ENCODE data around the gene PLB1.

DNA sequence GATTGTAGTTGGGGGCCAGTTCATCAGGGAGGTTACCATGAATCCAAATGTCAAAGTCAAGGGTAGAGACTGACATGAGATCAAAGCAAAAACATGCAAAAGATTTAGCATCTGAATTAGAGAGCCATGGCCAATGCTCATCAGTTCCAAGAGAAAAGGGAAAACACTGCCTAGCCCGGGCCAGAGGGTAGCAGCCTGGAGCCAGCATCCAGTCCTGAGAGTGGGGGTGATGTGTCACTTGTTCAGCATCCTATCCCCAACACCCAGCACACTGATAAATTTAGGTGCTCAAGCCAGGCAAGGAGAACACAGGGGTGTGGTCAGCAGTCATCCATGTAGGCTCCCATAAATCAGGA lies 178.8 kb downstream of the PLB1 start:
- TF ChIP-seq, protein P1, sequence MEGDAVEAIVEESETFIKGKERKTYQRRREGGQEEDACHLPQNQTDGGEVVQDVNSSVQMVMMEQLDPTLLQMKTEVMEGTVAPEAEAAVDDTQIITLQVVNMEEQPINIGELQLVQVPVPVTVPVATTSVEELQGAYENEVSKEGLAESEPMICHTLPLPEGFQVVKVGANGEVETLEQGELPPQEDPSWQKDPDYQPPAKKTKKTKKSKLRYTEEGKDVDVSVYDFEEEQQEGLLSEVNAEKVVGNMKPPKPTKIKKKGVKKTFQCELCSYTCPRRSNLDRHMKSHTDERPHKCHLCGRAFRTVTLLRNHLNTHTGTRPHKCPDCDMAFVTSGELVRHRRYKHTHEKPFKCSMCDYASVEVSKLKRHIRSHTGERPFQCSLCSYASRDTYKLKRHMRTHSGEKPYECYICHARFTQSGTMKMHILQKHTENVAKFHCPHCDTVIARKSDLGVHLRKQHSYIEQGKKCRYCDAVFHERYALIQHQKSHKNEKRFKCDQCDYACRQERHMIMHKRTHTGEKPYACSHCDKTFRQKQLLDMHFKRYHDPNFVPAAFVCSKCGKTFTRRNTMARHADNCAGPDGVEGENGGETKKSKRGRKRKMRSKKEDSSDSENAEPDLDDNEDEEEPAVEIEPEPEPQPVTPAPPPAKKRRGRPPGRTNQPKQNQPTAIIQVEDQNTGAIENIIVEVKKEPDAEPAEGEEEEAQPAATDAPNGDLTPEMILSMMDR (IDR thresholded peaks at IDR 0.05) = no peak
- TF ChIP-seq POLR2A (IDR thresholded peaks at IDR 0.05) = no peak
